Left renal cortex interstitium (tissue), 4 donors: ENCODE results near the gene LRFN4. TPM values are rescaled to one million over a fixed set of nuclear protein-coding genes. Genes with fewer than 3 reads are reported as not detected.
A peak's percentile ranks its signal among the peaks of the same experiment; 100 is the strongest.

ENCODE experiments used
- DNase-seq, 4 donors: peaks; one replicate each; pipeline ENCODE4 v3.0.0-alpha.2; 2013; ENCODE audit warnings: low read depth in 4 of 4, low spot score in 2 of 4, missing footprints in 1 of 4
- polyA plus RNA-seq, 4 donors: library from polyadenylated mRNA; unstranded; fragments of 120-200 nt; gene quantifications; one replicate each; pipeline ENCODE4 v1.2.1, GENCODE V29; 2013; ENCODE audit not compliant: insufficient read length in 4 of 4

Gene LRFN4
- polyA plus RNA-seq, 4 donors: 13.4 to 31.1 (median 25.4) TPM

- DNase-seq: no peak
These were observed 12.2 kb upstream of the LRFN4 start for GRCh38 chr11:66844496-66845142.

GRCh38 chr11:66845143-66845875, 11.6 kb upstream of the LRFN4 start:
- no peak for DNase-seq

GRCh38 chr11:66845876-66846212, 11.0 kb upstream of the LRFN4 start:
- no peak for DNase-seq

GRCh38 chr11:66846671-66847091, 10.2 kb upstream of the LRFN4 start:
- no peak for DNase-seq

GRCh38 chr11:66847461-66848232, 9.2 kb upstream of the LRFN4 start:
- DNase-seq: no peak

- no peak for DNase-seq
These were observed 8.0 kb upstream of the LRFN4 start for GRCh38 chr11:66848671-66849500.

- DNase-seq: no peak
These were observed 7.2 kb upstream of the LRFN4 start for GRCh38 chr11:66849501-66850234.

GRCh38 chr11:66850235-66850587, 6.7 kb upstream of the LRFN4 start:
- no peak for DNase-seq

- no peak for DNase-seq
These were observed 6.2 kb upstream of the LRFN4 start for GRCh38 chr11:66850588-66851238.

GRCh38 chr11:66851239-66851596, 5.6 kb upstream of the LRFN4 start:
- no peak for DNase-seq

- DNase-seq: no peak
These were observed 5.0 kb upstream of the LRFN4 start for GRCh38 chr11:66851698-66852465.

GRCh38 chr11:66852466-66853241, 4.2 kb upstream of the LRFN4 start:
- no peak for DNase-seq

- DNase-seq: no peak
These were observed 3.3 kb upstream of the LRFN4 start for GRCh38 chr11:66853242-66854229.

GRCh38 chr11:66854231-66854661, 2.6 kb upstream of the LRFN4 start:
- no peak for DNase-seq

- DNase-seq: no peak
These were observed 2.1 kb upstream of the LRFN4 start for GRCh38 chr11:66854729-66855211.

GRCh38 chr11:66855574-66856495, 1.0 kb upstream of the LRFN4 start:
- peak in 2 of 4 donors; percentile 76 to 87 for DNase-seq
